Stimulated activated CD4-positive, alpha-beta T cell treated with anti-CD3 and anti-CD28 coated beads, Interleukin-12 subunit alpha, Interleukin-12 subunit beta, amount 100 ng/mL, for 24 hours (primary cell): ENCODE data around the gene NUMA1.

Experiments used
- DNase-seq, 2 experiments: peaks; one replicate each; pipeline ENCODE4 v3.0.0-alpha.2; 2020; ENCODE audit warnings: low read depth in 2 of 2

The NUMA1 gene

DNA sequence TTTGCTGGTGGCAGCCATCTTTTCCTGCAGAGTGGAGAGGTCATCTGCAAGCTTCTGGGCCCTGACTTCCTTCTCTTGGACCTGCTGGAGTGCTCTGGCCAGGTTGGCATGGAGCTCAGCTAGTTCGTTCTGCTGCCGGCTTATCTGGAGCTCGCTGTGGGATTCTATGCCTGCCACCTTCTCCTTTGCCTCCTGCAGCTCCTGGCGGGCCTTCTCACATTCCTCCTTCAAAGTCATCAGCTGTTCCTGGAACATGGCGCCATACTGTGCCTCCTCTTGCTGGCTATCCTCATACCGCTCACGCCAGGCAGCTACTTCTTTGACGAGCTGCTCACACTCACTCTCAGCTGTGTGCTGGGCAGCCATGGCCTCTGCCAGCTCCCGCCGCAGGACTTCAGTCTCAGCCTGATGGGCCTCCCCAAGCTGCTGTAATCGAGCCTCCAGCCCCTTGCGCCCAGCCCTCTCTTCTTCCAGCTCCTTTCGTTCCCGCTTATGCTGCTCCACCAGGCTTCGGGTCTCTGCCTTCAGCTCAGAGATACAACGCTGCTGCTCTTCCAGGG, 65.5 kb downstream of the NUMA1 start:
- DNase-seq, result no peak

DNA sequence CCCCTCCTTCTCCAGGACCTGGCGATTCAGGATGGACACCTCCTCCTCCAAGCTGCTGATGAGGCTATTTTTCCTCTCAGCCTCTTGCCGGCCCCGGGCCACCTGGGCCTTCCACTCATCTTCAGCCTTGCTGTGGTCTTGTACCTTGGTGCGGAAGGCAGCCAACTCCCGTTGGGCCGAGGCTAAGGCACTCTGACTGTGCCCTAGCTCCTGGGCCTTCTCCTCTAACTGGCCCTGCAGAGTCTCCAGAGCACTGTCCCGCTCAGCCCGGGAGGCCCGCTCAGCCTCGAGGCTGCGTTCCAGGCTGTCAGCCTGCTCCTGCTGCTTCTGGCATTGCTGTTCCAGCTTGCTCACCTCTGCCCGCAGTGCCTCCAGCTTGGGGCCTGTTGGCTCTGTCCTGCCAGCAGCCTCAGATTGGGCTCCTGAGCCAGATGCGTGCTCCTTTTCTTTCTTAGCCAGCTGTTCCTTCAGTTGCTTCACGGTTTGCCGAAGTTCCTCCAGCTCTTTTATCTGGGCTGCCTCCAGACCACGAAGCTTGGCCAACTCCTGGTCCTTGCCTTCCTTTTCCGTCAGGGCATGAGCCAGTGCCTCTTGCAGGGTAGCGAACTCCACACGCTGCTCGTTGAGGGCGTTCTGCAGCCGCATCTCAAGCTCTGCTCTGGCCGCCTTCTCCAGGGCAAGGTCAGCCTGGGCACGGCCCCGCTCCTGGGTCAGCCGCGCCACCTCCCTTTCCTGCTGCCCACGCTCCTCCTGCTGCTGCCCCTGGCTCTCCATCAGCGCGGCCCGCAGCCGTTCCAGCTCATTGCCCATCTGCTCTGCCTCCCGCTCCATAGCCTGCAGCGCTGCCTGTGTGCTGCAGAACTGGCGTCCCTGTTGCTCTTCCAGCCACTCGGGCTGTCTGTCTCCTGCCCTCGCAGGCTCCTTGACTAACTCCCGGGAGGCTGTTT, 66.3 kb downstream of the NUMA1 start:
- no peak for DNase-seq

DNA sequence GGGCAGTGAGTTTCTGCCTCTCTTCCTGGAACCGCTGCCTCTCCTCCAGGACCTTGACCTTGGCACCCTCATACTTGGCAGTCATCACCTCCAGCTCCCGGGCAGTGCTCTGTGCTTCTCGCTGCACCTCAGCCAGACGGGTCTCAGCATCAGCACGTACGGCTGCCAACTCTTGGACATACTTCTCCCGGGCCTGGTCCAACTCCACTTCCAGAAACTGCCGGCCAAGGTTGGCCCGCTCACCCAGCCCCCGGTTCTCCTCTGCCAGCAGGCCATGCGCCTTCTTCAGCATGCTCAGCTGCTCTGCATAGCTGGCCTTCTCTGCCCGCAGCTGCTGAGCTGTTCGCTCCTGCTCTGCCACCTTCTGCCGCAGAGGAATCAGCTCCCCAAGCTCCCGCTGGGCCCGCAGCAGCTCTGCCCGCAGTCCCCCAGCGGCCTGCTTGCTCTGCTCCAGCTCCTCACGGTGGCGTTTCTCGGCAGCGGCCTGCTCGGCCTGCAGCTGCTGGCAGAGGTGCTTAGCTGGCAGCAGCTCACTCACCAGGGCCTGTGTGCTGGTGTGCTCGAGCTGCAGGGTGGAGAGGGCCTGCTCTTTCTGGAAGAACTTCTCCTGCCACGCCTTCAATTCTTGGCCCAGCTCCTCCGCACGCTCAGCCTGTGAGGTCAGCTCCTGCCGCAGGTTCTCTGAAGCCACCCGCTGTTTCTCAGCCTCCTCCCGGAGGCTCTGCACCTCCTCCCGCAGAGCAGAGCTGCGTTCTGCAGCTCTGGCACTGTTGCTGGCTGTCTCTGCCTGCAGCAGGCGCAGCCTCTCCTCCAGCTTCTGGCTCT, 67.2 kb downstream of the NUMA1 start:
- DNase-seq, result no peak

- DNase-seq, result no peak
Observed at GRCh38 chr11:72012091-72012630, 68.2 kb downstream of the NUMA1 start.

GRCh38 chr11:72010529-72011233, 69.7 kb downstream of the NUMA1 start:
- DNase-seq, result no peak

- DNase-seq, result no peak
Observed at GRCh38 chr11:72009156-72009555, 71.2 kb downstream of the NUMA1 start.

DNA sequence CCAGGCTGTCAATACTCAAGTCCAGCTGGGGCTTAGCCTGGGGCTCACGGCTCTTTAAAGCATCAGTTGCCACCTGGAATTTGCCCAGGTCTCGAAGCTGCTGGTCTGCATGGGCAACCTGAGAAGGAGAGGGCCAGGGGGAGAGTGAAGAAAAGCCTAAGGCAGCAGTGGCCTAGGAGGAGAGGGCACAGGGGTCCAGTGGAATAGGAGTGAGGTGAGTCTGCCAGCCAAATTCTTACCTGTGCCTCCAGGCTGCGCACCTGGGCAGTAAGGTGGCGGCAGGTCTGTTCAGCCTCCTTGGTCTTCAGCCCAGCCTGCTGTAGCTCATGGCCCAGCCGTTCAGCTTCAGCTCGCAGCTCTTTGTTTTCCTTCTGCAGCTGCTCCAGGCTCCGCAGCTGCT, 71.6 kb downstream of the NUMA1 start:
- no peak for DNase-seq

GRCh38 chr11:72007587-72007986, 72.8 kb downstream of the NUMA1 start:
- no peak for DNase-seq

DNA sequence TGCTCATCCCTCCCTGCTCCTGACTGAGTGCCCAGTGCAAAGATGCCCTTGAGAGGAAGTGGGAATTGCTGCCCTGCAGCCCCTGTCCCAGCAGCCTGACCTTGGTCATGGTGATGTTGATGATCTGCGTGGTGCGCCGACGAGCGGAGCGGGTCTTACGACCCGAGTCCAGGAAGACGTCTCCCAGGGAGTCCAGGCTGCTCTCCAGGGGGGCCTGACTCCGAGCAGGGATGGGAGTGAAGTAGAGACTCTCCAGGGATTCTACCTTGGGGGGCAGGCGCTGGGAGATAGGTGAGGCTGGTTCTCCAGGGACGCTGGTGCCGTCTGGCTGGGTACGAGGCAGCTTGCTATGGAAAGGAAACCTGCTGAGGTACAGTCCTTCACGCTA, 73.3 kb downstream of the NUMA1 start:
- no peak for DNase-seq

- DNase-seq, result no peak
Observed at GRCh38 chr11:72006309-72007088, 73.8 kb downstream of the NUMA1 start.

DNA sequence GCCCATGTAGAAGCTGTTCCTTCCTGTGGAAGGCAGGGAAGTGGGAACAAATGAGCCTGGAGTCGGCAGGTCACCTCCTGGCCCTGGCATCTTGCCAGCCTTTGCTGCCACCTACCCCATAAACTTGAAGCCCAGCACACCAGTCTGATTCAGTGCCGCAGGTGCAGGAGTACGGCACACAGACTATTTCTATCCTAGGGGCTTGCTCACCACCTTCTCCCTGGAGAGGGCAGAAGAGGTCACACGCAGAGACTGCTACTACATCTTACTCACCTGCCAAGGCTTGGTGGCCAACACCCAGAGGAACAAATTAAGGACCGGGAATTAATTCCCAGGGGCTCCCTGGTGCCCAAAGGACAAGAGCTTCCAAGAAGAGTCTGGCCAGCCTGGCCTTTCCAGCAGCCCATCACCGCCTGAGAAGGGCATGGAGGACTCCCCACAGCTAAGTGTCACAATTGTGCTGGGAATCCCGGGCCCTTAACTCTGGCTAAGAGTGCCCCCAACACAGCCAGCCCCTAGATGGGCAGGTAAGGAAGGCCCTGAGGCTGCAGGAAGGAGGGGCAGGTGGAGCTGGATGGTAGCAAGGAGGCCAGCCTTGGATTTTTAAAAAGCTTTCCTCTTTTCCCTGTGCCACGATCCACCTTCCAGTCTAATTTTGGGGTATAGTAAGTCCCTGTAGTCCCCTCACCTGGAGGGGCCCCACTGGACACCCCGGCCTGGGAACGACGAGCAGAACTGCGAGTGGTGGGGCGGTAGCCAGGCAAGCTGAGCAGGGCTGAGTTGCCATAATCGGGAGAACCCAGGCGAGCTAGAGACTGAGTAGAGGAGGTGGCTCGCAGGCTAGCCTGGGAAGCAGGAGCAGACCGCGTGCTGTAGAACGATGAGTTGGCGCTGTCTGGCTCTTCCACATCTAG, 74.7 kb downstream of the NUMA1 start:
- no peak for DNase-seq

DNA sequence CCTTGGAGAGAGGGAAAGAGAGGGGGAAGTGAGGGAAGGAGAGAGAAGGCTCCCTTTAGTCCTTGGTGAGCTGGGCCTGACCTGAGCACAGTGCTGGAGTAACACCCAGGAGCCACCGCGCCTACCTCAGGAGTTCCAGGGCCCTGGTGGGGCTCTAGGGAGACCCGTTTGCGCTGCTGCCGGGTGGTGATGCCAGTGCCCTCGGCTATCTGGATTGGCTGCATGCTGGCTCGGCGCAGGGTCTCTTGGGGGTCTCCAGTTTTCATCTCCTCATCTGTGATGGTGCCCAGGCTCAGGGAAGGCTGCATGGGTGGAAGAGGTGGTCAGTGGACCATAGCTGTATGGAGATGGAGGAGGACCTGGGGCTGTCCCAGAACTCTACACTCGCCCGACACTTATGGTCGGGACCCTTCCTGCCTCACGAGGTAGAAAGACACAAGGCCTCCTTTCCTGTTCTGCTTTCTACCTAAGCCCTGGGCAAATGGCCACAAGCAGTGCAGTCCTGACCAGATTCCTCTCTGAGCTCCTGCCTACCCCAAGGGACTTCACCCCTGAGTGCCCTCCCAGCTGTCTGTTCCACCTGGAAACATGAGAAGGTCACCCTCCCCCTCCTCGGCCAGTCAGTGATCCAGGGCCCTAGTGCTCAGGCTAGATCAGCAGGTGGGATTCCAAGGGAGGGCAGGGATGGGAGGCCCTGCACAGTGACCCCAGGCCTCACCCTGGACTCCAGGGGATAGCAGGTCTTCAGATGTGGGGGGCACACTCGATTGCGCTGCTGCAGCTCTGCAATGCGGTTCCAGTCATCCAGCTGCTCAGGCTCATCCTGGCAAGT, 75.6 kb downstream of the NUMA1 start:
- DNase-seq, result no peak

DNA sequence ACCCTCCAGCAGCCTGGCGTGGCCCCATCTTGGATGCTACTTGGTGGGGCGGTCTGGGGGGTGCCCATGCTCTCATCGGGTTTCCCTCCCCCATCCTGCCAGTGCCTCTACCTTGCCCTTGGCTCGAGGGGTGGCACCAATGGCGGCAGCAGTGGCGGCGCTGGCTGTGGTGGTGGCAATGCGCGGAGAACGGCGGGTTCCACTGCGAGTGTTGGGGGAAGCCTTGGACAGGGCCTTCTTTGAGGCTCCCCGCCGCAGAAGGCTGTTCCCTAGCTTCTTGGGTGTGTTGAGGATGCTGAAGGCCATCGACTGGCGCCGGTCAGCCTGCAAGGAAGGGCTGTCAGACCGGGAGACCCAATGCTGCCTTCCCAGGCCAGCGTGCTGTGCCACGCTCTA, 76.6 kb downstream of the NUMA1 start:
- no peak for DNase-seq

DNA sequence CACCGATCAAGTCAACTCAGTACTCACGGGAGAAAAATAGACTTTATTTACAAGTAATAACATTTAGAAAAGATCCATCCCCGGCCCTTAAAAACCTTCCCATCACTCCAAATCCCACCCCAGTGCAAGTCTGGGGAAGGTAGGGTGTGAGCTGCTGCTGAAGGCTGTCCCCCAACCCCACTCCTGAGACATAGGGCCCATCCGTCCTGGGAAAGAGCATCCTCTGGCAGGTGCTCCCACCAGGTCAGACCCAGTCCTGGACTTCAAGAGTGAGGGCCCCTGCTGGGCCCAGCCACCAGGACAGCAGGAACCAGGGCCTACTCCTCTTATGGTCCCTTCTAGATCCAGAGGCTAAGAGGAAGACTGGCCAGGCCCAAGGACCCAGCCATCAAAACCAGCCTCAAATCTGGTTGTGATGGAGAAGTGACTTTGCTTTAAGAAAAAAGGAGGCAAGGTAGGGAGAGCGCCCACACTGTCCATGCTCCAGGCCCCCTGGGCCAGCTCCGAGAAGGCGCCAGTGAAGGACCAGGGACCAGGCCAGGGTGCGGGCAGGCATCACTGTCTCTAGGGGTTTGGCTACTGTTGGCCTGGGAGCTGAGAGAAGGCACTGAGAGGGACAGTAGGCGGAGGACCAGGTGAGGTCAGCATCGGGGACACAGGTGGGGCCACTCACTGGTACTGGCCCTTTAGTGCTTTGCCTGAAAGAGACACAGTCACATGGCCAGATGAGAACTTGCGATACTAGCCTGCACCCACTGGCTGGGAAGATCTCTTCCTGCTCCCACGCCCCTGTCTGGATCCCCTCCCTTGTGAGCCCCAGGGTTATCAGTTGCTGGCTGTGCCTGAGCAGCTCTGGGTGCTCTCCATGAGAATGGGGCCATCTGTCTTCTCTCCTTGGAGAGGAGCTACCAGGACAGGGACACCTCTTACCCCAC, 77.2 kb downstream of the NUMA1 start:
- no peak for DNase-seq

DNA sequence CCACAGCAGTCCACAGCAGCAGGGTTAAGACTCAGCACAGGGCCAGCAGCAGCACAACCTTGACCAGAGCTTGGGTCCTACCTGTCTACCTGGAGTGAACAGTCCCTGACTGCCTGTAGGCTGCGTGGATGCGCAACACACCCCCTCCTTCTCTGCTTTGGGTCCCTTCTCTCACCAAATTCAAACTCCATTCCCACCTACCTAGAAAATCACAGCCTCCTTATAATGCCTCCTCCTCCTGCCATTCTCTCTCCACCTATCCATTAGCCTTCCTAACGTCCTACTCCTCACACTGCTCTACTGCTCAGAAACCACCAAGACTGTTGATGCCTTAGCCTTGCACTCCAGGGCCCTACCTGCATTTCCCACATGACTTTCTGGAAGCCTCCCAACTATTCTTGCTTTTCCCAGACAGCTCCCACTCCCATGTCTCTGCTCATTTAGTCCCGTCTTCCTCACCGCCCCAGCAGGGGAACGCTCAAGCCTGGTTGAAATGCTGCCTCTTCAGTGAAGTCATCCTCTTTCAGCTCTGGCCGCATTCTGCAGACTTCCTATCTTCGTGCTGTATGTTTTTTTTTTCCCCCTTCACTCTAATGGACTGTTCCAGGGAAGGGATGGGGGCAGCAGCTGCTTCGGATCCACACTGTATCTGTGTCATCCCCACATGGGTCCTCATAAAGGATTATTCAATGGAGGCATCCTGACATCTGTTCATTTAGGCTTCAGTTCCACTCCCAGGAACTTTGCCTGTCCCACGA, 78.3 kb downstream of the NUMA1 start:
- DNase-seq, result no peak

DNA sequence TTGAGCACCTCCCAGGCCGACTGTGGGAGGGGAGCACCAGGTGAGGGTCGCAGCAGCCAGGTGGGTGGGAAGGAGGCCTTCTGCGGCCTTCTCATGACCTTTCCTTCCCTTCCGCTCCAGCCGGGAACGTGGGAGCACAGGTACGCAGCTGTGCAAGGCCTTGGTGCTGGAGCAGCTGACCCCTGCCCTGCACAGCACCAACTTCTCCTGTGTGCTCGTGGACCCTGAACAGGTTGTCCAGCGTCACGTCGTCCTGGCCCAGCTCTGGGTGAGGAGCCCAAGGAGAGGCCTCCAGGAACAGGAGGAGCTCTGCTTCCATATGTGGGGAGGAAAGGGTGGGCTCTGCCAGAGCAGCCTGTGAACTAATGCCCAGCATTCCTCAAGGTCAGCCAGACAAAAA, 79.1 kb downstream of the NUMA1 start:
- DNase-seq, result no peak
